GM18870 (cell line): ENCODE measurements around the gene LSAMP.
"Not testable (repeated sequence)": the region's sequence is repeated elsewhere in the genome, so short reads cannot be mapped to it uniquely, and the experiment has no call there.

Experiments used
- ATAC-seq: cut with Tn5 transposase; IDR thresholded peaks from one replicate; pipeline ENCODE4 v1.9.1; 2021; ENCODE audit warnings: moderate library complexity; ENCODE audit not compliant: unreplicated experiment

The LSAMP gene

GRCh38 chr3:116127464-116127863 lies 317.8 kb downstream of the LSAMP start:
- ATAC-seq, result no peak

GRCh38 chr3:116124166-116124565 lies 321.1 kb downstream of the LSAMP start:
- no peak for ATAC-seq

GRCh38 chr3:116118475-116119169 lies 326.7 kb downstream of the LSAMP start:
- ATAC-seq, result no peak

GRCh38 chr3:116114586-116114985 lies 330.7 kb downstream of the LSAMP start:
- no peak for ATAC-seq

GRCh38 chr3:116112696-116113095 lies 332.6 kb downstream of the LSAMP start:
- ATAC-seq, result no peak

- no peak for ATAC-seq
Measured at GRCh38 chr3:116111765-116112164, 333.5 kb downstream of the LSAMP start.

- no peak for ATAC-seq
Measured at GRCh38 chr3:116103868-116104530, 341.3 kb downstream of the LSAMP start.

- ATAC-seq, result no peak
Measured at GRCh38 chr3:116102037-116102436, 343.2 kb downstream of the LSAMP start.

- ATAC-seq, result no peak
Measured at GRCh38 chr3:116097226-116097625, 348.1 kb downstream of the LSAMP start.

- no peak for ATAC-seq
Measured at GRCh38 chr3:116096631-116097030, 348.7 kb downstream of the LSAMP start.

- ATAC-seq, result no peak
Measured at GRCh38 chr3:116093374-116093773, 351.9 kb downstream of the LSAMP start.

GRCh38 chr3:116087426-116087825 lies 357.9 kb downstream of the LSAMP start:
- ATAC-seq, result no peak

- ATAC-seq, result no peak
Measured at GRCh38 chr3:116084999-116085791, 360.1 kb downstream of the LSAMP start.

- ATAC-seq, result no peak
Measured at GRCh38 chr3:116083683-116084082, 361.6 kb downstream of the LSAMP start.

GRCh38 chr3:116078561-116078960 lies 366.7 kb downstream of the LSAMP start:
- no peak for ATAC-seq

- ATAC-seq, result no peak
Measured at GRCh38 chr3:116077557-116077956, 367.7 kb downstream of the LSAMP start.

GRCh38 chr3:116077059-116077458 lies 368.2 kb downstream of the LSAMP start:
- no peak for ATAC-seq

- not testable (repeated sequence) for ATAC-seq
Measured at GRCh38 chr3:116070516-116071278, 374.6 kb downstream of the LSAMP start.

- no peak for ATAC-seq
Measured at GRCh38 chr3:116070061-116070460, 375.2 kb downstream of the LSAMP start.

- no peak for ATAC-seq
Measured at GRCh38 chr3:116069024-116069423, 376.3 kb downstream of the LSAMP start.

GRCh38 chr3:116067326-116067725 lies 378.0 kb downstream of the LSAMP start:
- ATAC-seq, result peak; percentile 93
